NT2/D1 (cell line): ENCODE measurements around the gene APAF1.

Source experiments
- SUZ12 ChIP-seq: IDR thresholded peaks from 2 replicates; pipeline ENCODE4 v1.6.1; 2011; ENCODE audit not compliant: insufficient read length, insufficient read depth; ENCODE audit errors: extremely low read depth
- YY1 ChIP-seq: IDR thresholded peaks from 2 replicates; pipeline ENCODE4 v1.6.1; 2011; ENCODE audit not compliant: insufficient read length, insufficient read depth
- ZNF274 ChIP-seq: IDR thresholded peaks from 2 replicates; pipeline ENCODE4 v1.6.1; 2011; ENCODE audit warnings: mild to moderate bottlenecking, low read depth, low read length

DNA sequence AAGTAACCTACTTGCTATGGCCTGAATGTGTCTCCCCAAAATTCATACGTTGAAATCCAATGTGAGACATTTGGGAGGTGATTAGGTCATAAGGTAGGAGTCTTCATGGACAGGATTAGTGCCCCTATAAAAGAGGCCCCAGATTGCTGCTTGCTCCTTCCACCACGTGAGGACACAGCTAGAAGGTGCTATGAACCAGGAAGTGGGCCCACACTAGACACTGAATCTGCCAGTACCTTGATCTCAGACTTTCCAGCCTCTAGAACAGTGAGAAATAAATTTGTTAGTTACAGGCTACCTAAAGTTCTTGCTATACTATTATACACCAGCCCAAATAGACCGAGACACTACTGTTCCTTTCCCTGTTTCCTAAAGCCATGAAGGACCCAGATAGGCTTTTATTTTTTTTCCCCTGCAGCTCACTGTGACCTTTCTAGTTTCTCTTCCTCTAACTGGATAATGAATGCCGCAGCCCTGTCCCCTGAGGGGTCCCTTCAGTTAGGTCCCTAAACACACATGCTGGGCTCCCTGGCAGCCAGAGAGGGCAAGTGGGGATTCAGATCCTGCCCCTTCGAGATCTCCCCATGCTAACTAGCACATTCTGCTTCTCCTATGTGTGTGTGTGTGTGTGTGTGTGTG lies 32.3 kb upstream of the APAF1 start:
- no peak for TF ChIP-seq ZNF274
- TF ChIP-seq SUZ12: no peak
- no peak for TF ChIP-seq YY1
